ENCODE measurements around the gene MT1HL1. TPM values are rescaled to one million over a fixed set of nuclear protein-coding genes. Genes with fewer than 3 reads are reported as not detected.

Gene MT1HL1
- total RNA-seq, 1 experiment from 2014 or later, result not detected

DNA sequence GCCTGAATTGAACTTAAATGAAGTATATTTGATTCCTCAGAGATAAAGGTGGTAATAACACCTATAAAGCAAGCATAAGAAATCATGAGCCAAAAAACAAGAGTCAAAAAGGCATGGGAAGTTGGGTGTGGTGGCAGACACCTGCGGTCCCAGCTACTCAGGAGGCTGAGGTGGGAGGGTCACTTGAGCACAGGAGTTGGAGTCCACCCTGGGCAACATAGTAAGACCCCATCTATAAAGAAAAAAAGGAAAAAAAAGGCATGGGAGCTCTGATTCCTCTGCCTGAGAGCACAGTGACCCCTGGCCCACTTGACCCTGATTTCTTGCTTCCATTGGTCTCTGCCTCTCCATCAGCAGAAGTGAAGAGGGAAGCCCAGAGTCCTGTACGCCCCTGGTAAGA, 40.3 kb downstream of the MT1HL1 start (continued):
- TF ChIP-seq ZBTB33 (IDR thresholded peaks at IDR 0.05; ENCODE audit: extremely low read depth, insufficient replicate concordance, low read length) (no peak), ATF3 (IDR thresholded peaks at IDR 0.05) (no peak), FOSL1 (IDR thresholded peaks at IDR 0.05; ENCODE audit: low read depth) (no peak), RAD21 (IDR thresholded peaks at IDR 0.05; ENCODE audit: low read depth) (no peak), JUND (IDR thresholded peaks at IDR 0.05) (no peak), EZH2phosphoT487 (IDR thresholded peaks at IDR 0.05; ENCODE audit: borderline replicate concordance) (no peak), MAX (IDR thresholded peaks at IDR 0.05) (no peak), CBX3 (IDR thresholded peaks at IDR 0.05; ENCODE audit: low read depth) (no peak), EGR1 (IDR thresholded peaks at IDR 0.05; ENCODE audit: low read depth) (no peak)

DNA sequence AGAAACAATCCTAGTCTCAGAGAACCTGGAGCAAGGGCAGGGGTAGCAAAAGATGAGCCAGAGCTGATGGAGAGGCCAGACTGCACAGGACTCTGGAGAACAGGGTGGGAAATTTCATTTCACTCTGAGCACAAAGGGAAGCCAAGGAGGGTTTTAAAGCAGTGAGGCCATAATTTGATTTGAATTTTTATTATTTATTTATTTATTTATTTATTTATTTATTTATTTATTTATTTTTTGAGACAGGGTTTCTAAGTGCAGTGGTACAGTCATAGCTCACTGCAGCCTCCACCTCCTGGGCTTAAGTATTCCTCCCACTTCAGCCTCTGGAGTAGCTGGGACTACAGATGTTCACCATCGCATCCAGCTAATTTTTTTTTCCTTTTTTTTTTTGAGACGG, 45.1 kb downstream of the MT1HL1 start:
- no peaks in the 10 kb centered on the region for H4K20me1 ChIP-seq (ENCODE audit: insufficient read depth)
- no peaks in the 10 kb centered on the region for H3K9me2 ChIP-seq (ENCODE audit: insufficient read depth)
- no peak overlapping the region for H3K4me2 ChIP-seq (ENCODE audit: low read length)
- POLR2A ChIA-PET, result no interaction called here
- RAD21 ChIA-PET (ENCODE audit: low non-redundant PET in 1 of 2, low total read pairs in 2 of 2, uncharacterized antibody in 2 of 2, unreplicated experiment in 2 of 2), result no interaction called here
- no peaks in the 10 kb centered on the region for H3K4me1 ChIP-seq (ENCODE audit: control insufficient read depth in 1 of 2, insufficient read depth in 2 of 2, low read length in 2 of 2)
- CTCF ChIA-PET, result no interaction called here
- DNase-seq (ENCODE audit: low read depth, low spot score) (no peak), ATAC-seq (no peak)
- no peak overlapping the region for H3K4me3 ChIP-seq (replicated peaks in 1 of 2; ENCODE audit: low read depth in 1 of 2, low read length in 2 of 2)
- H3K9me3 ChIP-seq (ENCODE audit: control insufficient read depth in 1 of 2, insufficient read depth in 1 of 2, low read depth in 1 of 2, low read length in 2 of 2), result no peaks in the 10 kb centered on the region
- no peaks in the 10 kb centered on the region for H3K79me2 ChIP-seq (ENCODE audit: insufficient read depth, low read length)
- H2AFZ ChIP-seq (ENCODE audit: low read depth, low read length, poor library complexity, severe bottlenecking), result no peak overlapping the region
- peaks cover 3% of the 10 kb centered on the region for H3K27me3 ChIP-seq (ENCODE audit: insufficient read depth, low read length)
- H3K36me3 ChIP-seq (ENCODE audit: control insufficient read depth in 1 of 2, insufficient read depth in 2 of 2, low read length in 2 of 2), result no peaks in the 10 kb centered on the region
- no TSS peak for BruUV-seq (replicated peaks)
- TF ChIP-seq EGR1 (IDR thresholded peaks at IDR 0.05; ENCODE audit: low read depth) (no peak), CEBPB (IDR thresholded peaks at IDR 0.05; ENCODE audit: low read depth) (no peak), ATF3 (IDR thresholded peaks at IDR 0.05) (no peak), EZH2phosphoT487 (IDR thresholded peaks at IDR 0.05; ENCODE audit: borderline replicate concordance) (no peak), FOSL1 (IDR thresholded peaks at IDR 0.05; ENCODE audit: low read depth) (no peak), TCF7L2 (IDR thresholded peaks at IDR 0.05; ENCODE audit: borderline replicate concordance, extremely low read depth, insufficient read depth, insufficient read length) (no peak), ZNF274 (IDR thresholded peaks at IDR 0.05; ENCODE audit: low read depth, low read length) (no peak)
- intact Hi-C loops (cut with micrococcal nuclease), result no loop called here
- H3K27ac ChIP-seq (ENCODE audit: low read depth, low read length), result no peak overlapping the region
- no peak overlapping the region for H3K9ac ChIP-seq (ENCODE audit: low read length)
